DOHH2 (cell line): ENCODE data around the gene RAPGEF5.

Experiments used
- CTCF ChIP-seq: fragments of 200-600 bp; sonication (generic); IDR thresholded peaks from one replicate; pipeline ENCODE4 v1.5.1; 2014; ENCODE audit warnings: antibody characterized with exemption, mild to moderate bottlenecking, low read depth, low read length; ENCODE audit not compliant: poor library complexity, severe bottlenecking
- EZH2phosphoT487 ChIP-seq: fragments of 200-600 bp; sonication (generic); IDR thresholded peaks from 2 replicates; pipeline ENCODE4 v1.6.1; 2017; ENCODE audit warnings: borderline replicate concordance, mild to moderate bottlenecking, antibody characterized with exemption, low read length, moderate library complexity, mixed read lengths

- no peak for TF ChIP-seq CTCF
- no peak for TF ChIP-seq EZH2phosphoT487
These were observed 36.5 kb downstream of the RAPGEF5 start for GRCh38 chr7:22320416-22320815.
